Endothelial cell of umbilical vein (primary cell): Measurements from ENCODE around the gene SLC2A2. TPM values are rescaled to one million over a fixed set of nuclear protein-coding genes. Genes with fewer than 3 reads are reported as not detected.

Experiments used
- BruUV-seq: library from RNA; stranded (reverse); fragments of 400-500 nt; replicated peaks from 2 replicates; lab custom pipeline; 2021; lab: Mats Ljungman, UMichigan
- CTCF ChIA-PET: fragments of 300-600, 350-600 bp; sonication (Branson Sonifier 250); formaldehyde crosslinking; loops from one replicate; lab custom pipeline; 2021; ENCODE audit warnings: antibody characterized with exemption, inconsistent platforms; lab: Charles Lee
- POLR2A ChIA-PET: fragments of 300-600, 350-600 bp; sonication (Branson Sonifier 250); formaldehyde crosslinking; loops from one replicate; lab custom pipeline; 2021; ENCODE audit warnings: antibody characterized with exemption, inconsistent platforms; lab: Charles Lee
- DNase-seq: peaks from one replicate; pipeline ENCODE4 v3.0.0-alpha.2; 2011; ENCODE audit warnings: low read depth, low spot score
- FAIRE-seq: peaks from 2 replicates; lab custom pipeline; 2011; peaks lifted over from hg19 to GRCh38; lab: Jason Lieb, UNC
- H2AFZ ChIP-seq: 2 replicates; pipeline ENCODE4 v1.6.0; 2012; ENCODE audit warnings: low read depth, low read length, control low read depth, inconsistent platforms
- H3K27ac ChIP-seq: 2 replicates; pipeline ENCODE4 v1.5.1; 2011; ENCODE audit warnings: low read depth, mild to moderate bottlenecking, control low read depth, low read length, moderate library complexity; ENCODE audit not compliant: insufficient read depth
- H3K27me3 ChIP-seq, 2 experiments: 2 replicates each; pipeline versions ENCODE4 v1.6.0 to v1.6.1; 2011; ENCODE audit warnings: low read length in 2 of 2, mixed read lengths in 1 of 2; ENCODE audit not compliant: control insufficient read depth in 2 of 2, insufficient read depth in 2 of 2
- H3K36me3 ChIP-seq, 2 experiments: 2 replicates in 1 of 2; 3 replicates in 1 of 2; pipeline ENCODE4 v1.5.1; 2011; ENCODE audit warnings: low read length in 2 of 2, mild to moderate bottlenecking in 1 of 2, moderate library complexity in 1 of 2; ENCODE audit not compliant: control insufficient read depth in 2 of 2, insufficient read depth in 2 of 2; ENCODE audit errors: extremely low read depth in 1 of 2
- H3K4me1 ChIP-seq: 3 replicates; pipeline ENCODE4 v1.5.1; 2011; ENCODE audit warnings: mild to moderate bottlenecking, low read length; ENCODE audit not compliant: control insufficient read depth, insufficient read depth; ENCODE audit errors: extremely low read depth
- H3K4me2 ChIP-seq: 2 replicates; pipeline ENCODE4 v1.6.1; 2011; ENCODE audit warnings: low read length, control low read depth, mixed read lengths; ENCODE audit not compliant: insufficient read depth
- H3K4me3 ChIP-seq, 3 experiments: fragments of 200-600 bp in 1 of 3; sonication (generic), shearing (Covaris generic) in 1 of 3; replicated peaks in 1 of 3; 2 replicates each; pipeline ENCODE4 v1.5.1; 2011 to 2016; ENCODE audit warnings: control low read depth in 3 of 3, low read length in 3 of 3, mild to moderate bottlenecking in 2 of 3, inconsistent platforms in 1 of 3, low read depth in 1 of 3, moderate library complexity in 1 of 3; ENCODE audit not compliant: insufficient read depth in 1 of 3
- H3K79me2 ChIP-seq: 2 replicates; pipeline ENCODE4 v1.6.0; 2012; ENCODE audit warnings: low read length, inconsistent platforms; ENCODE audit not compliant: control insufficient read depth, insufficient read depth
- H3K9ac ChIP-seq: replicated peaks from 2 replicates; pipeline ENCODE3; 2011; ENCODE audit warnings: low read length, control low read depth; ENCODE audit not compliant: insufficient read depth; ENCODE audit errors: extremely low read depth
- H3K9me1 ChIP-seq: replicated peaks from 3 replicates; pipeline ENCODE4 v1.6.0; 2011; ENCODE audit warnings: mild to moderate bottlenecking, low read length; ENCODE audit not compliant: control insufficient read depth, insufficient read depth; ENCODE audit errors: extremely low read depth
- H3K9me3 ChIP-seq: replicated peaks from 2 replicates; pipeline ENCODE4 v1.5.1; 2012; ENCODE audit warnings: low read length, inconsistent platforms; ENCODE audit not compliant: control insufficient read depth, insufficient read depth
- H4K20me1 ChIP-seq: replicated peaks from 2 replicates; pipeline ENCODE3; 2011; ENCODE audit warnings: mild to moderate bottlenecking, low read length; ENCODE audit not compliant: control insufficient read depth, insufficient read depth; ENCODE audit errors: extremely low read depth
- CTCF ChIP-seq, 2 donors: IDR thresholded peaks; 1 replicate in 1 of 2; 2 replicates in 1 of 2; pipeline ENCODE4 v1.5.1; 2011; ENCODE audit warnings: low read length in 2 of 2, mild to moderate bottlenecking in 2 of 2, moderate library complexity in 2 of 2, control low read depth in 1 of 2, inconsistent platforms in 1 of 2, low read depth in 1 of 2; ENCODE audit not compliant: insufficient read depth in 1 of 2; ENCODE audit errors: extremely low read depth in 1 of 2
- EZH2 ChIP-seq: IDR thresholded peaks from 2 replicates; pipeline ENCODE4 v1.6.1; 2012; ENCODE audit warnings: borderline replicate concordance, low read depth, mild to moderate bottlenecking, moderate library complexity, low read length, inconsistent platforms; ENCODE audit not compliant: severe bottlenecking
- FOS ChIP-seq: IDR thresholded peaks from 2 replicates; pipeline ENCODE4 v1.6.1; 2011; ENCODE audit warnings: mild to moderate bottlenecking, low read length, moderate library complexity, borderline replicate concordance; ENCODE audit not compliant: insufficient read depth
- GATA2 ChIP-seq: IDR thresholded peaks from 2 replicates; pipeline ENCODE4 v1.7.0; 2011; ENCODE audit warnings: low read depth, mild to moderate bottlenecking, moderate library complexity, mixed read lengths, low read length; ENCODE audit not compliant: insufficient read length, insufficient read depth
- JUN ChIP-seq: IDR thresholded peaks from 2 replicates; pipeline ENCODE4 v1.6.1; 2011; ENCODE audit warnings: borderline replicate concordance, low read depth; ENCODE audit not compliant: insufficient read length, insufficient read depth
- MAX ChIP-seq: IDR thresholded peaks from 2 replicates; pipeline ENCODE4 v1.6.1; 2011; ENCODE audit not compliant: insufficient read depth, insufficient read length
- MYC ChIP-seq: IDR thresholded peaks from one replicate; pipeline ENCODE4 v1.6.1; 2011; ENCODE audit warnings: mild to moderate bottlenecking, low read depth, low read length
- POLR2A ChIP-seq: IDR thresholded peaks from 2 replicates; pipeline ENCODE4 v1.6.1; 2012; ENCODE audit warnings: low read depth, mild to moderate bottlenecking, control low read depth, low read length
- POLR2AphosphoS5 ChIP-seq: IDR thresholded peaks from 2 replicates; pipeline ENCODE4 v1.6.1; 2012; ENCODE audit warnings: low read depth, mild to moderate bottlenecking, control low read depth, low read length, moderate library complexity; ENCODE audit not compliant: insufficient read depth
- dilution Hi-C: fragments of 300-500 bp; cut with MboI; formaldehyde crosslinking; loops from one replicate; pipeline ENCODE4 v1.15.0; 2019; ENCODE audit warnings: low sequenced_read_pairs; ENCODE audit not compliant: extremely low pct_ligation_motif_present
- intact Hi-C: fragments of 100-400 bp; cut with micrococcal nuclease; formaldehyde crosslinking; loops from one replicate; pipeline ENCODE4 v1.10.0; 2022
- polyA plus RNA-seq, 4 experiments: library from polyadenylated mRNA; depleted of rRNA in 3 of 4; stranded (reverse) in 3 of 4; unstranded in 1 of 4; fragments of >200 nt; gene quantifications; 2 replicates each; pipeline versions ENCODE4 v1.2.1 to v1.2.3, GENCODE V29; 2011 to 2012; ENCODE audit warnings: missing spikeins in 1 of 4
- total RNA-seq: library from RNA; stranded (reverse); gene quantifications from 2 replicates; pipeline ENCODE4 v1.2.3, GENCODE V29; 2021

Gene SLC2A2
- total and polyA plus RNA-seq, 2 donors (not counting 3 experiments of a cell fraction or from before 2014, with no cell fraction given): not detected

GRCh38 chr3:170976190-170976519 lies 50.4 kb downstream of the SLC2A2 start:
- TF ChIP-seq POLR2AphosphoS5 (no peak), GATA2 (no peak), MYC (no peak), JUN (no peak), FOS (no peak), CTCF (IDR thresholded peaks at IDR 0.05; ENCODE audit: extremely low read depth in 1 of 2, insufficient read depth in 1 of 2, low read depth in 1 of 2, low read length in 2 of 2) (no peak), MAX (no peak), EZH2 (no peak), POLR2A (no peak)
- ChIA-PET POLR2A (no interaction called here), CTCF (interaction anchor here (1.0 to 1.1 kb wide), 2 partner anchors 16 to 599 kb away, joined by 3 read pairs; no protein-coding TSS in a partner anchor)
- H3K27ac ChIP-seq: no peak overlapping the region
- BruUV-seq: no TSS peak
- no peak overlapping the region for H3K4me3 ChIP-seq
- no peaks in the 10 kb centered on the region for H4K20me1 ChIP-seq
- DNase-seq (no peak), FAIRE-seq (no peak)
- H3K4me2 ChIP-seq: no peak overlapping the region
- no peak overlapping the region for H3K9ac ChIP-seq
- no peak overlapping the region for H2AFZ ChIP-seq
- dilution Hi-C loops: no loop called here
- no peaks in the 10 kb centered on the region for H3K9me1 ChIP-seq
- intact Hi-C loops: no loop called here
- H3K27me3 ChIP-seq: peaks cover 7 to 8% of the 10 kb centered on the region in 2 experiments
- no peaks in the 10 kb centered on the region for H3K4me1 ChIP-seq
- no peaks in the 10 kb centered on the region for H3K36me3 ChIP-seq
- no peaks in the 10 kb centered on the region for H3K79me2 ChIP-seq
- H3K9me3 ChIP-seq: no peaks in the 10 kb centered on the region
